ENCODE measurements around the gene CTRL.
A peak's percentile ranks its signal among the peaks of the same experiment; 100 is the strongest.

The CTRL gene

DNA sequence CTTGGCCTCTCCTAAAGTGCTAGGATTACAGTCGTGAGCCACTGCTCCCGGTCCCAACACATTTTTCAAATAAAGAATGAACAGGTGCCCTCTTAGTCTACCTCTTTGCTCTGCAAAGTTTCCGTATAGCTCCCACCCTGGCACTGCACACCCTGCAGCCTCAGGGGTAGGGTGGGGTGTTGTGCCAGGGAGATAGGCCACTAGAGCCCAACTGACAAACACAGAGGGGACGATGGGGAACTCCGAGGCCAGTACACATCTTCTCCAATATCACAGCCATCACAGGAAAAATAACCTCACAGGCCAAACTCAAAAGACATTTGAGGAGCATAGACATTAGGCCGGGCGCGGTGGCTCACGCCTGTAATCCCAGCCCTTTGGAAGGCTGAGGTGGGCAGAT lies 39.4 kb upstream of the CTRL start:
- H3K4me3 ChIP-seq (ENCODE audit: low read depth, low read length): no peak overlapping the region
- no peak for DNase-seq (ENCODE audit: low read depth)
- TF ChIP-seq, protein P1, sequence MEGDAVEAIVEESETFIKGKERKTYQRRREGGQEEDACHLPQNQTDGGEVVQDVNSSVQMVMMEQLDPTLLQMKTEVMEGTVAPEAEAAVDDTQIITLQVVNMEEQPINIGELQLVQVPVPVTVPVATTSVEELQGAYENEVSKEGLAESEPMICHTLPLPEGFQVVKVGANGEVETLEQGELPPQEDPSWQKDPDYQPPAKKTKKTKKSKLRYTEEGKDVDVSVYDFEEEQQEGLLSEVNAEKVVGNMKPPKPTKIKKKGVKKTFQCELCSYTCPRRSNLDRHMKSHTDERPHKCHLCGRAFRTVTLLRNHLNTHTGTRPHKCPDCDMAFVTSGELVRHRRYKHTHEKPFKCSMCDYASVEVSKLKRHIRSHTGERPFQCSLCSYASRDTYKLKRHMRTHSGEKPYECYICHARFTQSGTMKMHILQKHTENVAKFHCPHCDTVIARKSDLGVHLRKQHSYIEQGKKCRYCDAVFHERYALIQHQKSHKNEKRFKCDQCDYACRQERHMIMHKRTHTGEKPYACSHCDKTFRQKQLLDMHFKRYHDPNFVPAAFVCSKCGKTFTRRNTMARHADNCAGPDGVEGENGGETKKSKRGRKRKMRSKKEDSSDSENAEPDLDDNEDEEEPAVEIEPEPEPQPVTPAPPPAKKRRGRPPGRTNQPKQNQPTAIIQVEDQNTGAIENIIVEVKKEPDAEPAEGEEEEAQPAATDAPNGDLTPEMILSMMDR (conservative IDR thresholded peaks at IDR 0.05; ENCODE audit: low read depth, low read length): no peak

- peak overlapping the region; percentile 84 for H3K4me3 ChIP-seq (ENCODE audit: low read depth, low read length)
- DNase-seq (ENCODE audit: low read depth): peak; percentile 33
- TF ChIP-seq, protein P1 (conservative IDR thresholded peaks at IDR 0.05; ENCODE audit: low read depth, low read length): no peak
Observed at GRCh38 chr16:67969254-67970039, 37.8 kb upstream of the CTRL start.

GRCh38 chr16:67968400-67969253 lies 37.0 kb upstream of the CTRL start, which contains the start of gene SLC12A4:
Gene SLC12A4, minus strand, starts transcription at chr16:67968637. Its CDS starts 84 bp downstream, at chr16:67968553.
- DNase-seq (ENCODE audit: low read depth): peak; percentile 69
- peak within 1 kb of the TSS; percentile 84 for H3K4me3 ChIP-seq (ENCODE audit: low read depth, low read length)
- TF ChIP-seq, protein P1 (conservative IDR thresholded peaks at IDR 0.05; ENCODE audit: low read depth, low read length): peak; percentile 13

GRCh38 chr16:67967958-67968399 lies 36.3 kb upstream of the CTRL start:
- peak; percentile 28 for DNase-seq (ENCODE audit: low read depth)
- TF ChIP-seq, protein P1 (conservative IDR thresholded peaks at IDR 0.05; ENCODE audit: low read depth, low read length): no peak
- peak overlapping the region; percentile 84 for H3K4me3 ChIP-seq (ENCODE audit: low read depth, low read length)

DNA sequence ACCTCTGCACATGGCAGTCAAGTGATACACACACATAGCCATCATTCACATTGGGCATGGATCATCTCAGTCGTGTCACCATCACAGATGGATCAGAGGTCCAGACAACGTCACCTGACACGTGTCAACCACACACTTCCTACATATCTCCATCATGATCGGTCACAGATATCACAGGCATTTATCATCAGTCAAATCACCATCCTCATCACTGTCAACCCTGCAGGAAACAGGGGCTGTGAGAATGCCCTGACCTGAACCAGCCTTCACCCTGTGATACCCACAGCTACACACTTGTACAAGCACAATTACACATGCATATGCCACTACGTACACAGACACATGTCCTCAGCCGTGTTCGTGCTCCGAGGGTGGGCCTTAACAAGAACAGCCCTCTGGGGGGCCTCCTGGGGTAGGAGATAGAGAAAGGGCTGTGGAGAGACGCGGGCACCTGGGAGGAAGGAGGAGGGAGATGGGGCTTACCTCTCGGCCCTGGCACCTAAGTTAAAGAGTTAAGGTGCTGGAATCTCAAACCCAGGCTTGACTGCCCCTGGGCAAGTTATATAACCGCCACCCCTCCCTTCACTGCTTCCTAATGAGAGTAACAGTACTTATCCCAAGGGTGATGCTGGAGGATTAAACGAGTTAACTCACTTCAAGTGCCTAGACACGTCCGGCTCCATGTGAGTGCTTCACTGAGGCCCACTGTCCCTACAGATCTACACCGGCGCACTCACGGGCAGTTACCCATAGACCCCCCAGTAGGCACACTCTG lies 35.7 kb upstream of the CTRL start:
- peak overlapping the region; percentile 84 for H3K4me3 ChIP-seq (ENCODE audit: low read depth, low read length)
- DNase-seq (ENCODE audit: low read depth): peak; percentile 37
- TF ChIP-seq, protein P1 (conservative IDR thresholded peaks at IDR 0.05; ENCODE audit: low read depth, low read length): no peak

GRCh38 chr16:67966549-67967182 lies 35.0 kb upstream of the CTRL start:
- TF ChIP-seq, protein P1 (conservative IDR thresholded peaks at IDR 0.05; ENCODE audit: low read depth, low read length): no peak
- DNase-seq (ENCODE audit: low read depth): peak; percentile 37
- H3K4me3 ChIP-seq (ENCODE audit: low read depth, low read length): peak overlapping the region; percentile 84
